Measurements from ENCODE around the gene C19orf38.
"Not testable (repeated sequence)": the region's sequence is repeated elsewhere in the genome, so short reads cannot be mapped to it uniquely, and the experiment has no call there.

DNA sequence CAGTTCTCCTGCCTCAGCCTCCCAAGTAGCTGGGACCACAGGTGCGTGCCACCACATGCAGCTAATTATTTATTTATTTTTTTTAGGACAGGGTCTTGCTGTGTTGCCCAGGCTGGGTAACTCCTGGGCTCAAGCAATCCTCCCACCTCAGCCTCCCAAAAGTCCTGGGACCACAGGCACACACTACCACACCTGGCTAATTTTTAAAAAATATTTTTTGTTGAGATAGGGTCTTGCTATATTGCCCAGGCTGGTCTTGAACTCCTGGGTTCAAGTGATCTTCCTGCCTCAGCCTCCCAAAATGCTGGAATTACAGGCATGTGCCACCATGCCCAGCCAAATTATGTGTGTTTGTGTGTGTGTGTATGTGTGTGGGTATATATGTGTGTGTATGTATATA, 8.7 kb downstream of the C19orf38 start:
- TF ChIP-seq, protein P1, sequence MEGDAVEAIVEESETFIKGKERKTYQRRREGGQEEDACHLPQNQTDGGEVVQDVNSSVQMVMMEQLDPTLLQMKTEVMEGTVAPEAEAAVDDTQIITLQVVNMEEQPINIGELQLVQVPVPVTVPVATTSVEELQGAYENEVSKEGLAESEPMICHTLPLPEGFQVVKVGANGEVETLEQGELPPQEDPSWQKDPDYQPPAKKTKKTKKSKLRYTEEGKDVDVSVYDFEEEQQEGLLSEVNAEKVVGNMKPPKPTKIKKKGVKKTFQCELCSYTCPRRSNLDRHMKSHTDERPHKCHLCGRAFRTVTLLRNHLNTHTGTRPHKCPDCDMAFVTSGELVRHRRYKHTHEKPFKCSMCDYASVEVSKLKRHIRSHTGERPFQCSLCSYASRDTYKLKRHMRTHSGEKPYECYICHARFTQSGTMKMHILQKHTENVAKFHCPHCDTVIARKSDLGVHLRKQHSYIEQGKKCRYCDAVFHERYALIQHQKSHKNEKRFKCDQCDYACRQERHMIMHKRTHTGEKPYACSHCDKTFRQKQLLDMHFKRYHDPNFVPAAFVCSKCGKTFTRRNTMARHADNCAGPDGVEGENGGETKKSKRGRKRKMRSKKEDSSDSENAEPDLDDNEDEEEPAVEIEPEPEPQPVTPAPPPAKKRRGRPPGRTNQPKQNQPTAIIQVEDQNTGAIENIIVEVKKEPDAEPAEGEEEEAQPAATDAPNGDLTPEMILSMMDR (conservative IDR thresholded peaks at IDR 0.05; ENCODE audit: low read depth, low read length), result not testable (repeated sequence)
- TF ChIP-seq EZH2 (IDR thresholded peaks at IDR 0.05; ENCODE audit: low read length, unreplicated experiment); EZH2phosphoT487 (IDR thresholded peaks at IDR 0.05; ENCODE audit: borderline replicate concordance, low read length): not testable (repeated sequence)
